Aorta (tissue), 5 donors: Measurements from ENCODE around the gene MYL7. TPM values are rescaled to one million over a fixed set of nuclear protein-coding genes. Genes with fewer than 3 reads are reported as not detected.
A peak's percentile ranks its signal among the peaks of the same experiment; 100 is the strongest.

Experiments
- ATAC-seq: fragments of 200-7000 bp; cut with Tn5 transposase; one replicate; pipeline ENCODE4 v1.9.1; 2022; ENCODE audit warnings: moderate library complexity; ENCODE audit not compliant: low FRiP score
- DNase-seq, 2 donors: peaks; one replicate each; pipeline ENCODE4 v3.0.0-alpha.2; 2020
- H3K27ac ChIP-seq, 2 donors: one replicate each; pipeline ENCODE4 v1.5.1; 2013; ENCODE audit warnings: low read length in 2 of 2, mild to moderate bottlenecking in 2 of 2, moderate library complexity in 2 of 2, control low read depth in 1 of 2, inconsistent platforms in 1 of 2, low read depth in 1 of 2
- H3K27me3 ChIP-seq, 2 donors: one replicate each; pipeline ENCODE4 v1.6.1; 2013; ENCODE audit warnings: control low read depth in 1 of 2, low read length in 1 of 2, mild to moderate bottlenecking in 1 of 2, moderate library complexity in 1 of 2; ENCODE audit not compliant: insufficient read depth in 2 of 2, control insufficient read depth in 1 of 2
- H3K36me3 ChIP-seq, 2 donors: one replicate each; pipeline ENCODE4 v1.6.1; 2013; ENCODE audit warnings: control low read depth in 1 of 2, low read length in 1 of 2, mild to moderate bottlenecking in 1 of 2; ENCODE audit not compliant: insufficient read depth in 2 of 2, control insufficient read depth in 1 of 2
- H3K4me1 ChIP-seq, 2 donors: one replicate each; pipeline ENCODE4 v1.6.1; 2013; ENCODE audit warnings: low read length in 2 of 2, control low read depth in 1 of 2, mild to moderate bottlenecking in 1 of 2, moderate library complexity in 1 of 2; ENCODE audit not compliant: insufficient read depth in 2 of 2, control insufficient read depth in 1 of 2
- H3K4me3 ChIP-seq, 2 donors: one replicate each; pipeline ENCODE4 v1.5.1; 2013; ENCODE audit warnings: low read length in 2 of 2, control low read depth in 1 of 2, mild to moderate bottlenecking in 1 of 2
- H3K9me3 ChIP-seq: one replicate; pipeline ENCODE4 v1.6.1; 2013; ENCODE audit warnings: mild to moderate bottlenecking, low read length; ENCODE audit not compliant: control insufficient read depth
- WGBS, 2 donors: extraction: QIAGEN DNeasy Blood & Tissue Kit; methylation state at CpG; one replicate each; pipeline ENCODE4 v1.1.7; 2013; 5-methylcytosine and 5-hydroxymethylcytosine counted together
- intact Hi-C, 2 donors: fragments of 100-400 bp; cut with DNase I; formaldehyde crosslinking; loops; one replicate each; pipeline versions ENCODE4 v1.14.2 to v1.15.0; 2022
- polyA plus RNA-seq, 2 donors: library from polyadenylated mRNA; stranded (reverse); fragments of 200-250 nt; gene quantifications; one replicate each; pipeline ENCODE4 v1.2.3, GENCODE V29; 2013
- total RNA-seq, 2 donors: library from RNA; stranded (reverse); fragmentation: NEBNext Ultra II Directional; extraction: Animal tissue kit (Norgen Biotek cat#: 25700); gene quantifications; one replicate each; pipeline ENCODE4 v1.2.1, GENCODE V29; 2021
- donor health status: healthy with polysubstance abuse.
- donor health status: Bipolar disorder and iron deficiency.
- donor health status: DM: no; HTN: no; CAD: no.
- donor health status: DM: no; HTN: no; CAD: no.
- donor health status: DM: yes; HTN: yes; CAD: no.

MYL7 gene
- total and polyA plus RNA-seq, 4 donors = 2.6 to 4.1 TPM; not detected in 2

GRCh38 chr7:44147026-44147991, 6.2 kb upstream of the MYL7 start:
- DNase-seq = peak in 1 of 2 donors; percentile 67
- no peak for ATAC-seq
- H3K27ac ChIP-seq = no peak overlapping the region
- intact Hi-C loops = loop anchor here in 1 of 2 donors (2.0 kb wide), 1 partner anchor 23 kb away; no protein-coding TSS in a partner anchor
- no peak overlapping the region for H3K4me3 ChIP-seq
- WGBS, 2 donors = 84 to 87% methylated on average over 33 of the region's 33 CpGs
- no peaks in the 10 kb centered on the region for H3K36me3 ChIP-seq
- H3K9me3 ChIP-seq = no peaks in the 10 kb centered on the region
- H3K4me1 ChIP-seq = no peaks in the 10 kb centered on the region
- H3K27me3 ChIP-seq = no peaks in the 10 kb centered on the region

- Histone ChIP-seq H3K27me3 (no peaks in the 10 kb centered on the region), H3K9me3 (no peaks in the 10 kb centered on the region), H3K27ac (no peak overlapping the region), H3K4me3 (peak overlapping the region; percentile 13 to 24), H3K4me1 (no peaks in the 10 kb centered on the region), H3K36me3 (no peaks in the 10 kb centered on the region)
- WGBS, 2 donors = 17 to 22% methylated on average over 42 to 65 of the region's 65 CpGs
- ATAC-seq = peak; percentile 89
- intact Hi-C loops = loop anchor here in 1 of 2 donors (2.0 kb wide), 1 partner anchor 21 kb away; no protein-coding TSS in a partner anchor
- DNase-seq = peak; percentile 90 to 96
Observed at GRCh38 chr7:44145969-44146911, 5.1 kb upstream of the MYL7 start.

- 5 to 8% methylated on average over 52 to 53 of the region's 53 CpGs for WGBS, 2 donors
- H3K9me3 ChIP-seq = no peaks in the 10 kb centered on the region
- H3K27me3 ChIP-seq = no peaks in the 10 kb centered on the region
- no peaks in the 10 kb centered on the region for H3K4me1 ChIP-seq
- DNase-seq (peak in 1 of 2 donors; percentile 79), ATAC-seq (peak; percentile 57)
- no peak overlapping the region for H3K27ac ChIP-seq
- intact Hi-C loops = no loop called here
- H3K4me3 ChIP-seq = peak overlapping the region; percentile 13 to 24
- H3K36me3 ChIP-seq = no peaks in the 10 kb centered on the region
Observed at GRCh38 chr7:44145479-44145968, 4.4 kb upstream of the MYL7 start.

- H3K4me1 ChIP-seq = no peaks in the 10 kb centered on the region
- WGBS, 2 donors = 69 to 71% methylated on average over 24 to 31 of the region's 31 CpGs
- DNase-seq = peak in 1 of 2 donors; percentile 76
- intact Hi-C loops = no loop called here
- no peaks in the 10 kb centered on the region for H3K27me3 ChIP-seq
- ATAC-seq = no peak
- no peaks in the 10 kb centered on the region for H3K36me3 ChIP-seq
- no peaks in the 10 kb centered on the region for H3K9me3 ChIP-seq
- no peak overlapping the region for H3K27ac ChIP-seq
- H3K4me3 ChIP-seq = no peak overlapping the region
Observed at GRCh38 chr7:44144968-44145478, 3.9 kb upstream of the MYL7 start.

- ATAC-seq (no peak), DNase-seq (peak in 1 of 2 donors; percentile 53)
- Histone ChIP-seq H3K27me3 (no peaks in the 10 kb centered on the region), H3K9me3 (no peaks in the 10 kb centered on the region), H3K36me3 (no peaks in the 10 kb centered on the region), H3K4me3 (no peak overlapping the region), H3K4me1 (no peaks in the 10 kb centered on the region), H3K27ac (no peak overlapping the region)
- intact Hi-C loops = no loop called here
- WGBS, 2 donors = 95 to 97% methylated on average over 6 of the region's 6 CpGs
Observed at GRCh38 chr7:44144426-44144967, 3.4 kb upstream of the MYL7 start.

GRCh38 chr7:44143646-44144250, 2.6 kb upstream of the MYL7 start:
- Histone ChIP-seq H3K4me3 (no peak overlapping the region), H3K9me3 (no peaks in the 10 kb centered on the region), H3K27me3 (no peaks in the 10 kb centered on the region), H3K36me3 (no peaks in the 10 kb centered on the region), H3K27ac (no peak overlapping the region), H3K4me1 (no peaks in the 10 kb centered on the region)
- WGBS, 2 donors = 79 to 84% methylated on average over 6 of the region's 6 CpGs
- no peak for ATAC-seq
- intact Hi-C loops = no loop called here
- peak in 1 of 2 donors; percentile 64 for DNase-seq

GRCh38 chr7:44142028-44142427, 896 bp upstream of the MYL7 start:
- no peaks in the 10 kb centered on the region for H3K9me3 ChIP-seq
- DNase-seq (peak; percentile 24 to 42), ATAC-seq (no peak)
- no peaks in the 10 kb centered on the region for H3K36me3 ChIP-seq
- intact Hi-C loops = no loop called here
- no peak overlapping the region for H3K27ac ChIP-seq
- H3K4me1 ChIP-seq = no peaks in the 10 kb centered on the region
- H3K4me3 ChIP-seq = no peak overlapping the region
- no peaks in the 10 kb centered on the region for H3K27me3 ChIP-seq
- 92% methylated on average over 4 of the region's 4 CpGs for WGBS, 2 donors

GRCh38 chr7:44140341-44140740, 791 bp downstream of the MYL7 start:
- H3K4me1 ChIP-seq = no peaks in the 10 kb centered on the region
- intact Hi-C loops = no loop called here
- H3K9me3 ChIP-seq = no peaks in the 10 kb centered on the region
- H3K4me3 ChIP-seq = no peak overlapping the region
- no peak overlapping the region for H3K27ac ChIP-seq
- no peak for ATAC-seq
- no peaks in the 10 kb centered on the region for H3K27me3 ChIP-seq
- no peaks in the 10 kb centered on the region for H3K36me3 ChIP-seq
- DNase-seq = peak; percentile 39 to 60
- WGBS, 2 donors = 87 to 90% methylated on average over 9 to 10 of the region's 10 CpGs
